GM12878 (cell line): Measurements from ENCODE around the gene OR10H1. TPM values are rescaled to one million over a fixed set of nuclear protein-coding genes. Genes with fewer than 3 reads are reported as not detected.

Experiments used
- ATAC-seq: fragments of 200-7000 bp; cut with Tn5 transposase; 3 replicates; pipeline ENCODE4 v1.9.1; 2020; ENCODE audit warnings: mild to moderate bottlenecking, moderate library complexity
- BruUV-seq: library from RNA; stranded (reverse); fragments of 400-500 nt; replicated peaks from 2 replicates; lab custom pipeline; 2021; lab: Mats Ljungman, UMichigan
- CTCF ChIA-PET: fragments of 300-600 bp; sonication (Branson Sonifier 250); formaldehyde crosslinking; extraction: SDS; loops from one replicate; lab custom pipeline; 2021; ENCODE audit warnings: inconsistent platforms; lab: Yijun Ruan, JAX
- POLR2A ChIA-PET: fragments of 350-600 bp; formaldehyde crosslinking; extraction: SDS; loops from one replicate; lab custom pipeline; 2021; ENCODE audit warnings: inconsistent platforms; lab: Charles Lee
- RAD21 ChIA-PET: fragments of 300-600 bp; sonication (Branson Sonifier 250); formaldehyde crosslinking; loops from one replicate; lab custom pipeline; 2023; ENCODE audit warnings: antibody characterized with exemption; ENCODE audit not compliant: unreplicated experiment; lab: Charles Lee
- SMC1A ChIA-PET: fragments of 300-600 bp; sonication (Branson Sonifier 250); formaldehyde crosslinking; loops from one replicate; lab custom pipeline; 2023; ENCODE audit not compliant: unreplicated experiment, uncharacterized antibody; lab: Charles Lee
- DNase-seq: peaks from one replicate; pipeline ENCODE4 v3.0.0-alpha.2; 2011; ENCODE audit warnings: low read depth, low spot score
- FAIRE-seq: peaks from 3 replicates; lab custom pipeline; 2011; peaks lifted over from hg19 to GRCh38; lab: Jason Lieb, UNC
- H2AFZ ChIP-seq: 2 replicates; pipeline ENCODE4 v1.6.0; 2011; ENCODE audit warnings: low read depth, low read length, control low read depth; ENCODE audit not compliant: control insufficient read depth
- H3K27ac ChIP-seq: 2 replicates; pipeline ENCODE4 v1.5.1; 2011; ENCODE audit warnings: control low read depth; ENCODE audit not compliant: control insufficient read depth, insufficient read depth
- H3K27me3 ChIP-seq, 2 experiments: replicated peaks in 1 of 2; 2 replicates each; pipeline versions ENCODE4 v1.6.0 to v1.6.1; 2011; ENCODE audit warnings: low read length in 1 of 2; ENCODE audit not compliant: control insufficient read depth in 2 of 2, insufficient read depth in 2 of 2
- H3K36me3 ChIP-seq, 2 experiments: 2 replicates each; pipeline ENCODE4 v1.5.1; 2011; ENCODE audit warnings: low read length in 1 of 2; ENCODE audit not compliant: control insufficient read depth in 2 of 2, insufficient read depth in 2 of 2
- H3K4me1 ChIP-seq: 2 replicates; pipeline ENCODE4 v1.6.1; 2011; ENCODE audit warnings: mild to moderate bottlenecking, low read length, moderate library complexity, mixed read lengths; ENCODE audit not compliant: control insufficient read depth, insufficient read depth
- H3K4me2 ChIP-seq: 2 replicates; pipeline ENCODE4 v1.6.0; 2011; ENCODE audit warnings: control low read depth; ENCODE audit not compliant: control insufficient read depth, insufficient read depth
- H3K4me3 ChIP-seq: fragments of 200-600 bp; sonication (generic); 2 replicates; pipeline ENCODE4 v1.5.1; 2016
- H3K79me2 ChIP-seq: 2 replicates; pipeline ENCODE4 v1.6.0; 2011; ENCODE audit warnings: low read length; ENCODE audit not compliant: control insufficient read depth, insufficient read depth
- H3K9ac ChIP-seq: 2 replicates; pipeline ENCODE4 v1.8.0; 2011; ENCODE audit warnings: low read length, control low read depth, mixed read lengths; ENCODE audit not compliant: control insufficient read depth, insufficient read depth
- H3K9me3 ChIP-seq: replicated peaks from 3 replicates; pipeline ENCODE4 v1.5.1; 2011; ENCODE audit warnings: mild to moderate bottlenecking, low read length; ENCODE audit not compliant: control insufficient read depth, insufficient read depth
- H4K20me1 ChIP-seq: 2 replicates; pipeline ENCODE4 v1.6.0; 2011; ENCODE audit not compliant: control insufficient read depth, insufficient read depth
- BACH1 ChIP-seq: fragments of 450-650 bp; IDR thresholded peaks from 2 replicates; pipeline ENCODE4 v1.6.1; 2017; ENCODE audit warnings: mild to moderate bottlenecking, borderline replicate concordance
- EGR1 ChIP-seq, 2 experiments: IDR thresholded peaks; 1 replicate in 1 of 2; 2 replicates in 1 of 2; pipeline ENCODE4 v1.6.1; 2011 to 2012; ENCODE audit warnings: low read depth in 2 of 2, low read length in 2 of 2, borderline replicate concordance in 1 of 2, mild to moderate bottlenecking in 1 of 2, moderate library complexity in 1 of 2
- GATAD2B ChIP-seq: fragments of 450-650 bp; conservative IDR thresholded peaks from 2 replicates; pipeline ENCODE4 v1.6.1; 2017; ENCODE audit warnings: low read depth, mild to moderate bottlenecking, moderate library complexity
- HDGF ChIP-seq: fragments of 450-650 bp; IDR thresholded peaks from 2 replicates; pipeline ENCODE4 v1.6.1; 2016; ENCODE audit warnings: antibody characterized with exemption
- MYB ChIP-seq: fragments of 150-350 bp; IDR thresholded peaks from 2 replicates; pipeline ENCODE4 v1.6.1; 2014; ENCODE audit warnings: mild to moderate bottlenecking, low read depth, low read length, borderline replicate concordance
- NRF1 ChIP-seq: conservative IDR thresholded peaks from 2 replicates; pipeline ENCODE4 v1.6.1; 2011; ENCODE audit warnings: mild to moderate bottlenecking, low read depth, low read length, improper control_type of control experiment
- RAD51 ChIP-seq: fragments of 450-650 bp; IDR thresholded peaks from 2 replicates; pipeline ENCODE4 v1.6.1; 2016; ENCODE audit warnings: moderate library complexity, mild to moderate bottlenecking, inconsistent platforms
- RBBP5 ChIP-seq: fragments of 200-600 bp; sonication (generic); conservative IDR thresholded peaks from 2 replicates; pipeline ENCODE4 v1.6.1; 2016
- RELA ChIP-seq: fragments of 450-650 bp; IDR thresholded peaks from 2 replicates; pipeline ENCODE4 v1.8.0; 2014; ENCODE audit warnings: borderline replicate concordance; ENCODE audit not compliant: partially characterized antibody
- REST ChIP-seq: IDR thresholded peaks from 2 replicates; pipeline ENCODE4 v1.6.1; 2012; ENCODE audit warnings: mild to moderate bottlenecking, low read depth, low read length
- RFX5 ChIP-seq: IDR thresholded peaks from 2 replicates; pipeline ENCODE4 v1.6.1; 2011; ENCODE audit warnings: low read depth, low read length, improper control_type of control experiment
- SIX5 ChIP-seq: IDR thresholded peaks from 2 replicates; pipeline ENCODE4 v1.6.1; 2011; ENCODE audit warnings: mild to moderate bottlenecking, low read depth, low read length, moderate library complexity; ENCODE audit not compliant: severe bottlenecking
- SUPT20H ChIP-seq: IDR thresholded peaks from 2 replicates; pipeline ENCODE4 v1.6.1; 2011; ENCODE audit warnings: low read depth, mild to moderate bottlenecking, low read length, moderate library complexity, borderline replicate concordance; ENCODE audit not compliant: control insufficient read depth
- YY1 ChIP-seq: IDR thresholded peaks from 2 replicates; pipeline ENCODE4 v1.6.1; 2011; ENCODE audit warnings: low read depth, mild to moderate bottlenecking, low read length
- ZNF384 ChIP-seq: IDR thresholded peaks from 2 replicates; pipeline ENCODE4 v1.6.1; 2012; ENCODE audit warnings: low read depth, mild to moderate bottlenecking, low read length, improper control_type of control experiment, borderline replicate concordance
- ZNF687 ChIP-seq: fragments of 450-650 bp; IDR thresholded peaks from 2 replicates; pipeline ENCODE4 v1.6.1; 2017; ENCODE audit warnings: mild to moderate bottlenecking, moderate library complexity
- WGBS: methylation state at CpG from one replicate; pipeline ENCODE4 v1.1.6; 2016; ENCODE audit warnings: low lambda C conversion rate; ENCODE audit not compliant: insufficient replicate concordance, insufficient coverage; ENCODE audit errors: missing lambda C conversion rate; 5-methylcytosine and 5-hydroxymethylcytosine counted together
- in situ Hi-C: fragments of 300-500 bp; cut with MboI; formaldehyde crosslinking; loops from 9 replicates; pipeline ENCODE4 v1.14.3; 2018; ENCODE audit warnings: mixed read lengths
- intact Hi-C: fragments of 100-400 bp; cut with micrococcal nuclease; formaldehyde crosslinking; loops from one replicate; pipeline ENCODE4 v1.14.2; 2022; ENCODE audit not compliant: unreplicated experiment
- polyA plus RNA-seq, 11 experiments: library from polyadenylated mRNA; depleted of rRNA in 4 of 11; unstranded in 6 of 11; stranded (reverse) in 5 of 11; fragments of >200 nt; fragmentation: Nextera tagmentation in 4 of 11; fragmentation: Illumina TruSeq in 1 of 11; extraction: Ambion mirVana in 4 of 11; extraction: Trizol in 1 of 11; gene quantifications; 1 replicate in 1 of 11; 2 replicates in 10 of 11; pipeline versions ENCODE4 v1.2.1 to v1.2.3, GENCODE V29; 2011 to 2016; ENCODE audit warnings: inconsistent platforms in 2 of 11, missing spikeins in 2 of 11, low read depth in 1 of 11
- total RNA-seq, 4 experiments: library from RNA; depleted of rRNA in 3 of 4; stranded (reverse); fragments of >200 nt in 3 of 4; fragmentation: Illumina TruSeq in 1 of 4; extraction: Trizol in 1 of 4; gene quantifications; 2 replicates each; pipeline versions ENCODE4 v1.2.1 to v1.2.3, GENCODE V29; 2013 to 2021
- TF ChIP-seq, protein P1 (sequence below): IDR thresholded peaks from 2 replicates; pipeline ENCODE4 v1.6.1; 2011; ENCODE audit warnings: low read depth, mild to moderate bottlenecking, low read length, moderate library complexity, borderline replicate concordance; ENCODE audit errors: extremely low read depth

The OR10H1 gene
- total and polyA plus RNA-seq, 10 of the 15 experiments (the other 5 are each of a cell fraction or from before 2014, with no cell fraction given): not detected

GRCh38 chr19:15779756-15780476 is 35.5 kb downstream of the OR10H1 start:
- ChIA-PET SMC1A (no interaction called here), CTCF (no interaction called here), RAD21 (no interaction called here), POLR2A (no interaction called here)
- H3K27me3 ChIP-seq: no peaks in the 10 kb centered on the region
- WGBS: 20% methylated on average over 10 of the region's 10 CpGs
- FAIRE-seq (no peak), DNase-seq (no peak), ATAC-seq (no peak)
- in situ Hi-C loops: loop anchor here (5.0 kb wide), 1 partner anchor 108 kb away; the partner anchor contains the start of gene CYP4F12
- no peaks in the 10 kb centered on the region for H4K20me1 ChIP-seq
- no peaks in the 10 kb centered on the region for H3K4me1 ChIP-seq
- H3K9ac ChIP-seq: no peak overlapping the region
- no peaks in the 10 kb centered on the region for H3K9me3 ChIP-seq
- no peaks in the 10 kb centered on the region for H3K36me3 ChIP-seq
- BruUV-seq: no TSS peak
- no peak overlapping the region for H2AFZ ChIP-seq
- H3K4me3 ChIP-seq: no peak overlapping the region
- intact Hi-C loops: loop anchor here (5.0 kb wide), 1 partner anchor 103 kb away; no protein-coding TSS in a partner anchor
- no peak overlapping the region for H3K27ac ChIP-seq
- no peaks in the 10 kb centered on the region for H3K79me2 ChIP-seq
- no peak overlapping the region for H3K4me2 ChIP-seq
- TF ChIP-seq, protein P1, sequence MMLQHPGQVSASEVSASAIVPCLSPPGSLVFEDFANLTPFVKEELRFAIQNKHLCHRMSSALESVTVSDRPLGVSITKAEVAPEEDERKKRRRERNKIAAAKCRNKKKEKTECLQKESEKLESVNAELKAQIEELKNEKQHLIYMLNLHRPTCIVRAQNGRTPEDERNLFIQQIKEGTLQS: no peak
- TF ChIP-seq EGR1 (IDR thresholded peaks at IDR 0.05; ENCODE audit: borderline replicate concordance in 1 of 2, low read depth in 2 of 2, low read length in 2 of 2) (no peak), YY1 (no peak), REST (no peak), ZNF687 (no peak), RFX5 (no peak), ZNF384 (no peak), HDGF (no peak), MYB (no peak), SUPT20H (no peak), RBBP5 (no peak), RELA (no peak), BACH1 (no peak), SIX5 (no peak), RAD51 (no peak), GATAD2B (no peak), NRF1 (no peak)
